RWPE2 (cell line): Measurements from ENCODE around the gene PRPF18.

Source experiments
- ATAC-seq: fragments of 200-7000 bp; cut with Tn5 transposase; 3 replicates; pipeline ENCODE4 v1.9.1; 2021; ENCODE audit warnings: low read depth
- DNase-seq: peaks from one replicate; pipeline ENCODE4 v3.0.0-alpha.2; 2020; ENCODE audit warnings: low spot score
- H3K27ac ChIP-seq: fragments of 450-650 bp; 2 replicates; pipeline ENCODE4 v1.5.1; 2017; ENCODE audit warnings: mild to moderate bottlenecking; ENCODE audit not compliant: poor library complexity, severe bottlenecking
- H3K27me3 ChIP-seq: fragments of 250-450 bp; sonication (Bioruptor Pico); 2 replicates; pipeline ENCODE4 v1.5.1; 2021; ENCODE audit warnings: mild to moderate bottlenecking, moderate library complexity; ENCODE audit not compliant: insufficient read depth, poor library complexity, severe bottlenecking
- H3K36me3 ChIP-seq: fragments of 250-450 bp; sonication (Bioruptor Pico); 2 replicates; pipeline ENCODE4 v1.5.1; 2020; ENCODE audit warnings: low read depth, mild to moderate bottlenecking, moderate library complexity
- H3K4me1 ChIP-seq: fragments of 250-450 bp; sonication (Bioruptor Pico); 2 replicates; pipeline ENCODE4 v1.5.1; 2021; ENCODE audit warnings: mild to moderate bottlenecking, moderate library complexity; ENCODE audit not compliant: insufficient read depth, poor library complexity, severe bottlenecking
- H3K4me3 ChIP-seq: fragments of 250-450 bp; sonication (Bioruptor Pico); 2 replicates; pipeline ENCODE4 v1.5.1; 2021; ENCODE audit warnings: mild to moderate bottlenecking, moderate library complexity; ENCODE audit not compliant: severe bottlenecking
- H3K9me3 ChIP-seq: fragments of 250-450 bp; sonication (Bioruptor Pico); 2 replicates; pipeline ENCODE4 v1.5.1; 2021; ENCODE audit warnings: mild to moderate bottlenecking, moderate library complexity; ENCODE audit not compliant: severe bottlenecking
- CTCF ChIP-seq: fragments of 450-650 bp; IDR thresholded peaks from one replicate; pipeline ENCODE4 v1.5.1; 2017; ENCODE audit warnings: mild to moderate bottlenecking, moderate library complexity; ENCODE audit not compliant: poor library complexity, severe bottlenecking

Gene PRPF18

GRCh38 chr10:13669901-13670300 is 83.1 kb downstream of the PRPF18 start:
- no peaks in the 10 kb centered on the region for H3K9me3 ChIP-seq
- TF ChIP-seq CTCF = no peak
- no peak for ATAC-seq
- H3K4me3 ChIP-seq = no peak overlapping the region
- H3K27me3 ChIP-seq = no peaks in the 10 kb centered on the region
- H3K4me1 ChIP-seq = no peaks in the 10 kb centered on the region
- H3K36me3 ChIP-seq = peaks cover 8% of the 10 kb centered on the region; the same call in 1 of the 2 replicates
- no peak overlapping the region for H3K27ac ChIP-seq
- no peak for DNase-seq

- Histone ChIP-seq H3K27me3 (no peaks in the 10 kb centered on the region), H3K9me3 (no peaks in the 10 kb centered on the region), H3K4me1 (no peaks in the 10 kb centered on the region), H3K27ac (no peak overlapping the region), H3K4me3 (no peak overlapping the region), H3K36me3 (peaks cover 5% of the 10 kb centered on the region; the same call in 1 of the 2 replicates)
- TF ChIP-seq CTCF = no peak
- ATAC-seq (no peak), DNase-seq (no peak)
Observed at GRCh38 chr10:13670311-13670710, 83.5 kb downstream of the PRPF18 start.

- ATAC-seq = no peak
- Histone ChIP-seq H3K27ac (no peak overlapping the region), H3K27me3 (no peaks in the 10 kb centered on the region), H3K4me3 (no peak overlapping the region), H3K9me3 (no peaks in the 10 kb centered on the region), H3K4me1 (no peaks in the 10 kb centered on the region), H3K36me3 (no peaks in the 10 kb centered on the region)
- DNase-seq = no peak
- no peak for TF ChIP-seq CTCF
Observed at GRCh38 chr10:13671904-13672303, 85.1 kb downstream of the PRPF18 start.

GRCh38 chr10:13672548-13672947 is 85.8 kb downstream of the PRPF18 start:
- Histone ChIP-seq H3K9me3 (no peaks in the 10 kb centered on the region), H3K27me3 (no peaks in the 10 kb centered on the region), H3K27ac (no peak overlapping the region), H3K4me3 (no peak overlapping the region), H3K4me1 (no peaks in the 10 kb centered on the region), H3K36me3 (no peaks in the 10 kb centered on the region)
- TF ChIP-seq CTCF = no peak
- DNase-seq = no peak
- no peak for ATAC-seq

- Histone ChIP-seq H3K9me3 (no peaks in the 10 kb centered on the region), H3K4me3 (no peak overlapping the region), H3K27ac (no peak overlapping the region), H3K4me1 (no peaks in the 10 kb centered on the region), H3K27me3 (no peaks in the 10 kb centered on the region), H3K36me3 (no peaks in the 10 kb centered on the region)
- no peak for TF ChIP-seq CTCF
- no peak for ATAC-seq
- no peak for DNase-seq
Observed at GRCh38 chr10:13673156-13673555, 86.4 kb downstream of the PRPF18 start.
